ENCODE measurements around the gene KRTAP10-1. TPM values are rescaled to one million over a fixed set of nuclear protein-coding genes. Genes with fewer than 3 reads are reported as not detected.

KRTAP10-1 gene
- total RNA-seq, 1 donor from 2014 or later: not detected

DNA sequence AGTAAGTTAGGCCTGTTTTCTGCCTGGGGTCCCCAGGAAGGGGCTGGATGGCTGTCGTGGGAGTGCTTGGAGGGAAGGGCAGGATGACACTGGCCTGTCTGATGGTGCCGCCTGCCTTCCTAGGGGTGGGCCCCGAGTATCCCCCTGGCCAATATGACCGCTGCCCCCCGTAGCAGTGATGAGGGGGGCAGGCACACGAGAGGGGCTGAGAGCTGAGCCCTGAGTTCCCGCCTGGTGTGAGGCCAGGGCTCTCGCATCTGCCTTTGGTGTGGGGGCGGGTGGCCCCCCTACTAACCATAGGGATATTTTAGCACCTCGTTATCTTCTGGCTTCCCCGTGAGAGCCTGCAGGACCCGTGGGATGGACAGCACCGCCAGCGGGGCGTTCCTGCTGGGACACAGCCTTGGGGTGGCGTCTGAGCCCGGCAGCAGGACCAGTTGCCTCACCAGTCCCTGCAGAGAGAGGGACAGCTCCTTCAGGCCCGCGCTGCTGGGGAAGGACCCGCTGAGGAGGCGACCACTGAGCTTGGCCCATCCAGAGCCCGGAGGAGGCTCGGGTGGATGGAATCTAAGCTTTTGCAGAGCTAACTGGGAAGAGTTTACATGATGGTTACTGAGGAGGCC is 10.4 kb downstream of the KRTAP10-1 start:
- H3K27ac ChIP-seq (replicated peaks): no peak overlapping the region
- H3K4me3 ChIP-seq: no peak overlapping the region
- no peaks in the 10 kb centered on the region for H3K36me3 ChIP-seq
- DNase-seq: peak; percentile 6
- TF ChIP-seq, protein P1, sequence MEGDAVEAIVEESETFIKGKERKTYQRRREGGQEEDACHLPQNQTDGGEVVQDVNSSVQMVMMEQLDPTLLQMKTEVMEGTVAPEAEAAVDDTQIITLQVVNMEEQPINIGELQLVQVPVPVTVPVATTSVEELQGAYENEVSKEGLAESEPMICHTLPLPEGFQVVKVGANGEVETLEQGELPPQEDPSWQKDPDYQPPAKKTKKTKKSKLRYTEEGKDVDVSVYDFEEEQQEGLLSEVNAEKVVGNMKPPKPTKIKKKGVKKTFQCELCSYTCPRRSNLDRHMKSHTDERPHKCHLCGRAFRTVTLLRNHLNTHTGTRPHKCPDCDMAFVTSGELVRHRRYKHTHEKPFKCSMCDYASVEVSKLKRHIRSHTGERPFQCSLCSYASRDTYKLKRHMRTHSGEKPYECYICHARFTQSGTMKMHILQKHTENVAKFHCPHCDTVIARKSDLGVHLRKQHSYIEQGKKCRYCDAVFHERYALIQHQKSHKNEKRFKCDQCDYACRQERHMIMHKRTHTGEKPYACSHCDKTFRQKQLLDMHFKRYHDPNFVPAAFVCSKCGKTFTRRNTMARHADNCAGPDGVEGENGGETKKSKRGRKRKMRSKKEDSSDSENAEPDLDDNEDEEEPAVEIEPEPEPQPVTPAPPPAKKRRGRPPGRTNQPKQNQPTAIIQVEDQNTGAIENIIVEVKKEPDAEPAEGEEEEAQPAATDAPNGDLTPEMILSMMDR (IDR thresholded peaks at IDR 0.05; ENCODE audit: borderline replicate concordance): no peak
- intact Hi-C loops (cut with micrococcal nuclease): no loop called here
- no peaks in the 10 kb centered on the region for H3K4me1 ChIP-seq
- H3K27me3 ChIP-seq (ENCODE audit: low read depth): peaks cover 25% of the 10 kb centered on the region
- no peaks in the 10 kb centered on the region for H3K9me3 ChIP-seq (replicated peaks)

DNA sequence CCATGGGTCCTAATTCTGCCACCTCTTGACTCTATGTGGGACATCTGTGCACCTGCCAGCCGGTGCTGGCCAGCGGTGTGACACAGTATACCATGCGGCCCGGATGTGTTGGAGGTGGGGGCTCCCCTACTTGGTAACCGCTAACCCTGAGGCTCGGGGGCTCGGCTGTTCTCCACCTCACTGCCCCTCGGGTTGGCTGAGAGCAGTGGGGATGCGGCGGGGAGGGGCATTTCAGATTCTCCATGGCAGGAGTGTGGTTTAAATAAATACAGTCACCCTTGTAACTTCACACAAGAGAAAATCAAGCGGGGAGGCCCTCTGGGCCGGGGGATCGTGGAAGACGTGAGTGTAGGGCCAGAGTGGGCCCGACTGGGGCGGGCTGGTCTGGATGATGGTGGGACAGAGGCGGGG is 11.0 kb downstream of the KRTAP10-1 start:
- H3K27ac ChIP-seq (replicated peaks): no peak overlapping the region
- H3K9me3 ChIP-seq (replicated peaks): no peaks in the 10 kb centered on the region
- no peaks in the 10 kb centered on the region for H3K36me3 ChIP-seq
- TF ChIP-seq, protein P1 (IDR thresholded peaks at IDR 0.05; ENCODE audit: borderline replicate concordance): no peak
- intact Hi-C loops (cut with micrococcal nuclease): no loop called here
- H3K27me3 ChIP-seq (ENCODE audit: low read depth): peaks cover 25% of the 10 kb centered on the region
- H3K4me1 ChIP-seq: no peaks in the 10 kb centered on the region
- DNase-seq: peak; percentile 4
- H3K4me3 ChIP-seq: no peak overlapping the region

DNA sequence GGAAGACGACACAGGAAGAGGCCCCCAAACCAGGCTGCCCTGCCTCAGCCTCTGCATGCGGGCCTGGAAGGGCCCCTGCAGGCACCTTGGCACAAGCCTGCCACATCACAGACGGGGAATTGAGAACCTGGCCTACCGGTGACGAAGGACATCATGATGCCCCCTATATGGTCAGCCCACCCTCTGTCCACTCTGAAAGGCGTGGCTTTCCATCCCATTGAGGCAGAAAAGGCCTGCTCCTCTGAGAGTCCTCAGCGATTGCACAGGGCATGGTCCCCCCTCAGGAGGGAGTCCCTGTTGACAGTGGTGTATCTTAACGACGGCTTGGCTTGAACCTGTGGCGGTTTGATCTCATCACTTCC is 11.4 kb downstream of the KRTAP10-1 start:
- Histone ChIP-seq H3K4me1 (no peaks in the 10 kb centered on the region), H3K9me3 (replicated peaks) (no peaks in the 10 kb centered on the region), H3K36me3 (no peaks in the 10 kb centered on the region), H3K27me3 (ENCODE audit: low read depth) (peaks cover 25% of the 10 kb centered on the region), H3K27ac (replicated peaks) (no peak overlapping the region), H3K4me3 (no peak overlapping the region)
- intact Hi-C loops (cut with micrococcal nuclease): no loop called here
- no peak for DNase-seq
- TF ChIP-seq, protein P1 (IDR thresholded peaks at IDR 0.05; ENCODE audit: borderline replicate concordance): no peak

DNA sequence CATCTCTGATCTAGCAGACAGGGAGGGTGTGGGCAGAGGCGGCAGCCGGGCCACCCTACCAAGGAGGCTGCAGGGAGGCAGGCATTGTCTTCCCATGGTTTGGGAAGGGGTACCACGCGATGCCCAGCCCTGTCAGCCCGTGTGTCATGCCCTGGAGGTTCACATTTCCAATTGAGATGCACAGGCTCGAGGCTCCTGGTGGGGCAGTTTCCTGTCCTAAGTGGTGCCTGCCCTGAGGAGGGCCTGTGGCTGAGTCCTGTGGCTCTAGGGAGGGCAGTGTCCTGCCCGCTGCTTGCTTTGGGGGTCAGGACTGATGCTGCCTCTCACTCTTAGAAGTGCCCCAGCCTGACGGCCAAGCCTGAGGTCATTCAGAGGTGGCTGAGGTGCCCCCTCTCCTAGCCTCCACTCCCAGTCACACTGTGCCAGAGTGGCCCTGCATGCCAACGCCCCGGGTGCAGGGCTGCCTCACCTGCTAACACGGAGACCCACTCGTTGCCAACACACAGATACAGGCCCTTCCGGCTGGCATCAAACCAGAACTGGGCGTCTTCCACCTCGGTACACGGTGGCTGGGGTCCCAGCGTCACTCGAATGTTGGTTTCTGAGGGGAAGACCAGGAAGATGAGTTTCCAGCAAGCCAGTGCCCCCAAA is 11.9 kb downstream of the KRTAP10-1 start:
- intact Hi-C loops (cut with micrococcal nuclease): no loop called here
- peak; percentile 6 for DNase-seq
- Histone ChIP-seq H3K27ac (replicated peaks) (no peak overlapping the region), H3K9me3 (replicated peaks) (no peaks in the 10 kb centered on the region), H3K4me1 (no peaks in the 10 kb centered on the region), H3K4me3 (no peak overlapping the region), H3K36me3 (no peaks in the 10 kb centered on the region), H3K27me3 (ENCODE audit: low read depth) (peaks cover 25% of the 10 kb centered on the region)
- TF ChIP-seq, protein P1 (IDR thresholded peaks at IDR 0.05; ENCODE audit: borderline replicate concordance): no peak

DNA sequence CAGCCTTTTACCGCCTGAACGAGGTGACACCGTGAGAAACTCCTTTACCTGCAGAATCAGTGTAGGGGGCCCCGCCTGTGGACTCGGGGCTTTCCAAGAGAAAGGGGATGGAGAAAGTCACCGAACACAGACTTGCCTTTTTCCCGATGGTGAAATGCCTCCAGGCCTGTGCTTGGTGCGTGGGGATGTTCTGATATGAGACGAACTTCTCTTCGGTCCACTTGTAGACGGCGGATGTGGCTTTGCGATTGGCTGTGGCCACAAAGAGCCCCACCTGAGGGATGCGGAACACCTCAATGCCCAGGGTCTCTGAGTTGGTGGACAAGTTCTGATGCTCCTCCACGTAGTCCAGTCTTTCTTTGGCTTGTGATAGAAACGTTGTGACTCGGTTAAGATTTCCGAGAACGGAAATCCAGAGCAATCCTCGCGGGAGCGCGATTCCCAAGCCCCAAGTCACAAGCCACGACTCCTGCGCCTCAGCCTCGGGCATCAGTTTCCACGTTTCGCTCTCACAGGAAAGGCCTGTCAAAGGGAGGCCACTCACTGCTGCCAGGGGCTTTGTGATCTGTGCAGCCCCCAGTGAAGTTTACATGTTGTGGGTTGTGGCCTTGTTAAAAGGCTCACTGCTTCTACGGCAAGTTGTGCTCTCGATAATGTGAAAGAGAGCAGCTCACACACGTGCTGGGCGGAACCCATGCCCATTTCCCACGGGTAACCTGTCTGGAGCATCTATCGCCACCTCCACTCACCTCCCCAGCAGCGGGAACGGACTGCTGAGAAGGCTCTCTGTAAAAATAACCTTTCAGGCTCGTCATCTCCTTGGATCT is 12.6 kb downstream of the KRTAP10-1 start:
- H3K9me3 ChIP-seq (replicated peaks): no peaks in the 10 kb centered on the region
- H3K27ac ChIP-seq (replicated peaks): no peak overlapping the region
- no peak overlapping the region for H3K4me3 ChIP-seq
- no peaks in the 10 kb centered on the region for H3K36me3 ChIP-seq
- no peaks in the 10 kb centered on the region for H3K4me1 ChIP-seq
- TF ChIP-seq, protein P1 (IDR thresholded peaks at IDR 0.05; ENCODE audit: borderline replicate concordance): no peak
- peaks cover 28% of the 10 kb centered on the region for H3K27me3 ChIP-seq (ENCODE audit: low read depth)
- intact Hi-C loops (cut with micrococcal nuclease): no loop called here
- DNase-seq: peak; percentile 1
